Neural progenitor cell (in vitro differentiated cells): ENCODE results near the gene ADAMTSL5. TPM values are rescaled to one million over a fixed set of nuclear protein-coding genes. Genes with fewer than 3 reads are reported as not detected.
"Not testable (repeated sequence)": the region's sequence is repeated elsewhere in the genome, so short reads cannot be mapped to it uniquely, and the experiment has no call there.

Experiments used
- DNase-seq: peaks from one replicate; pipeline ENCODE4 v3.0.0-alpha.2; 2016; ENCODE audit warnings: low spot score
- H2AFZ ChIP-seq: fragments of 200-600 bp; sonication (generic); replicated peaks from 2 replicates; pipeline ENCODE4 v1.6.1; 2016; ENCODE audit warnings: antibody characterized with exemption
- H3F3A ChIP-seq: fragments of 200-600 bp; sonication (generic); 2 replicates; pipeline ENCODE4 v1.6.1; 2016; ENCODE audit warnings: antibody characterized with exemption, low read depth
- H3K27ac ChIP-seq: fragments of 200-600 bp; sonication (generic); 2 replicates; pipeline ENCODE4 v1.5.1; 2016; ENCODE audit warnings: mild to moderate bottlenecking
- H3K27me3 ChIP-seq: fragments of 200-600 bp; sonication (generic); 2 replicates; pipeline ENCODE4 v1.6.1; 2016; ENCODE audit warnings: mild to moderate bottlenecking, moderate library complexity
- H3K36me3 ChIP-seq: fragments of 200-600 bp; sonication (generic); 2 replicates; pipeline ENCODE4 v1.5.1; 2016
- H3K4me1 ChIP-seq: fragments of 200-600 bp; sonication (generic); 2 replicates; pipeline ENCODE4 v1.6.1; 2016; ENCODE audit warnings: mixed run types
- H3K4me2 ChIP-seq: fragments of 200-600 bp; sonication (generic); 2 replicates; pipeline ENCODE4 v1.6.1; 2016
- H3K4me3 ChIP-seq: fragments of 200-600 bp; sonication (generic); 2 replicates; pipeline ENCODE4 v1.5.1; 2016
- H3K79me2 ChIP-seq: fragments of 200-600 bp; sonication (generic); 2 replicates; pipeline ENCODE4 v1.6.1; 2016; ENCODE audit warnings: low read depth
- H3K9ac ChIP-seq: fragments of 200-600 bp; sonication (generic); 2 replicates; pipeline ENCODE4 v1.6.1; 2016
- H3K9me3 ChIP-seq: fragments of 200-600 bp; sonication (generic); 2 replicates; pipeline ENCODE4 v1.5.1; 2016; ENCODE audit warnings: low read depth
- H4K20me1 ChIP-seq: fragments of 200-600 bp; sonication (generic); 2 replicates; pipeline ENCODE4 v1.6.1; 2016; ENCODE audit warnings: low read depth
- H3K27ac Mint-ChIP-seq: 3 replicates; pipeline ENCODE4 v1.8.0; 2021; ENCODE audit warnings: mixed read lengths
- H3K27me3 Mint-ChIP-seq: 2 replicates; pipeline ENCODE4 v1.8.0; 2022; ENCODE audit warnings: low read depth, mild to moderate bottlenecking, inconsistent platforms, moderate library complexity, mixed read lengths; ENCODE audit not compliant: insufficient read depth
- H3K36me3 Mint-ChIP-seq: 3 replicates; pipeline ENCODE4 v1.8.0; 2021; ENCODE audit warnings: mixed read lengths
- H3K4me1 Mint-ChIP-seq: 3 replicates; pipeline ENCODE4 v1.8.0; 2021; ENCODE audit warnings: mixed read lengths
- H3K4me3 Mint-ChIP-seq: 3 replicates; pipeline ENCODE4 v1.8.0; 2021; ENCODE audit warnings: mild to moderate bottlenecking, moderate library complexity, mixed read lengths
- H3K9me3 Mint-ChIP-seq: 3 replicates; pipeline ENCODE4 v1.8.0; 2020; ENCODE audit warnings: mixed read lengths
- CTCF ChIP-seq: fragments of 200-600 bp; sonication (generic); IDR thresholded peaks from 2 replicates; pipeline ENCODE4 v1.5.1; 2017; ENCODE audit warnings: antibody characterized with exemption, mild to moderate bottlenecking
- EZH2 ChIP-seq: fragments of 200-600 bp; sonication (generic); IDR thresholded peaks from 2 replicates; pipeline ENCODE4 v1.6.1; 2017; ENCODE audit warnings: antibody characterized with exemption, mild to moderate bottlenecking, moderate library complexity
- EZH2phosphoT487 ChIP-seq: fragments of 200-600 bp; sonication (generic); IDR thresholded peaks from 2 replicates; pipeline ENCODE4 v1.6.1; 2017; ENCODE audit warnings: antibody characterized with exemption
- total RNA-seq: library from RNA; depleted of rRNA; stranded (reverse); fragments of >200 nt; gene quantifications from 2 replicates; pipeline ENCODE4 v1.2.3, GENCODE V29; 2015; ENCODE audit warnings: low replicate concordance

ADAMTSL5 gene
- total RNA-seq, 1 donor from 2014 or later: 0.13 TPM

GRCh38 chr19:1534972-1535371 lies 22.2 kb upstream of the ADAMTSL5 start:
- Histone ChIP-seq H4K20me1 (no peaks in the 10 kb centered on the region), H3K36me3 (no peaks in the 10 kb centered on the region), H3K4me2 (no peak overlapping the region), H3F3A (no peaks in the 10 kb centered on the region), H3K27ac (no peak overlapping the region), H3K4me3 (no peak overlapping the region), H3K9me3 (no peaks in the 10 kb centered on the region), H3K9ac (no peak overlapping the region), H3K27me3 (no peaks in the 10 kb centered on the region), H3K79me2 (no peaks in the 10 kb centered on the region), H2AFZ (no peak overlapping the region), H3K4me1 (no peaks in the 10 kb centered on the region)
- H3K4me3 Mint-ChIP-seq: no peak overlapping the region
- no peak for TF ChIP-seq CTCF
- TF ChIP-seq EZH2phosphoT487: no peak
- TF ChIP-seq EZH2: no peak
- no peaks in the 10 kb centered on the region for H3K36me3 Mint-ChIP-seq
- H3K9me3 Mint-ChIP-seq: no peaks in the 10 kb centered on the region
- peaks cover 2% of the 10 kb centered on the region for H3K27me3 Mint-ChIP-seq
- DNase-seq: no peak
- no peak overlapping the region for H3K27ac Mint-ChIP-seq
- H3K4me1 Mint-ChIP-seq: no peaks in the 10 kb centered on the region

- TF ChIP-seq CTCF: no peak
- TF ChIP-seq EZH2: no peak
- no peak for TF ChIP-seq EZH2phosphoT487
- Histone ChIP-seq H3K36me3 (no peaks in the 10 kb centered on the region), H3K4me2 (no peak overlapping the region), H3K9me3 (no peaks in the 10 kb centered on the region), H3K27ac (no peak overlapping the region), H3K79me2 (no peaks in the 10 kb centered on the region), H3K9ac (no peak overlapping the region), H3K4me3 (no peak overlapping the region), H3K27me3 (no peaks in the 10 kb centered on the region), H3K4me1 (no peaks in the 10 kb centered on the region), H4K20me1 (no peaks in the 10 kb centered on the region), H2AFZ (no peak overlapping the region), H3F3A (no peaks in the 10 kb centered on the region)
- Mint-ChIP-seq H3K27ac (peak overlapping the region; percentile 87), H3K9me3 (no peaks in the 10 kb centered on the region), H3K4me3 (no peak overlapping the region), H3K4me1 (no peaks in the 10 kb centered on the region), H3K36me3 (no peaks in the 10 kb centered on the region), H3K27me3 (peaks cover 2% of the 10 kb centered on the region)
- no peak for DNase-seq
Observed at GRCh38 chr19:1533510-1534150, 20.8 kb upstream of the ADAMTSL5 start.

GRCh38 chr19:1532003-1532402 lies 19.2 kb upstream of the ADAMTSL5 start:
- TF ChIP-seq EZH2: no peak
- Histone ChIP-seq H3K4me2 (no peak overlapping the region), H3K27me3 (peaks cover 9% of the 10 kb centered on the region), H3K4me1 (no peaks in the 10 kb centered on the region), H3K79me2 (no peaks in the 10 kb centered on the region), H3F3A (no peaks in the 10 kb centered on the region), H3K4me3 (no peak overlapping the region), H2AFZ (no peak overlapping the region), H4K20me1 (no peaks in the 10 kb centered on the region), H3K9me3 (no peaks in the 10 kb centered on the region), H3K36me3 (no peaks in the 10 kb centered on the region), H3K27ac (no peak overlapping the region), H3K9ac (no peak overlapping the region)
- no peak for DNase-seq
- Mint-ChIP-seq H3K4me3 (no peak overlapping the region), H3K27me3 (peaks cover 2% of the 10 kb centered on the region), H3K9me3 (no peaks in the 10 kb centered on the region), H3K27ac (no peak overlapping the region), H3K36me3 (no peaks in the 10 kb centered on the region), H3K4me1 (no peaks in the 10 kb centered on the region)

GRCh38 chr19:1531587-1531986 lies 18.8 kb upstream of the ADAMTSL5 start:
- no peak overlapping the region for H3K27ac Mint-ChIP-seq
- no peaks in the 10 kb centered on the region for H3K79me2 ChIP-seq
- H3K4me3 Mint-ChIP-seq: no peak overlapping the region
- no peaks in the 10 kb centered on the region for H3K9me3 Mint-ChIP-seq
- H3K4me3 ChIP-seq: no peak overlapping the region
- H3K9me3 ChIP-seq: no peaks in the 10 kb centered on the region
- H3K4me1 ChIP-seq: no peaks in the 10 kb centered on the region
- no peaks in the 10 kb centered on the region for H4K20me1 ChIP-seq
- no peak for TF ChIP-seq CTCF
- no peak for TF ChIP-seq EZH2phosphoT487
- TF ChIP-seq EZH2: no peak
- H3K36me3 Mint-ChIP-seq: no peaks in the 10 kb centered on the region
- H2AFZ ChIP-seq: no peak overlapping the region
- H3K36me3 ChIP-seq: no peaks in the 10 kb centered on the region
- no peaks in the 10 kb centered on the region for H3K4me1 Mint-ChIP-seq
- H3K27me3 Mint-ChIP-seq: peaks cover 2% of the 10 kb centered on the region
- no peaks in the 10 kb centered on the region for H3F3A ChIP-seq
- no peak overlapping the region for H3K27ac ChIP-seq
- H3K27me3 ChIP-seq: peaks cover 13% of the 10 kb centered on the region
- DNase-seq: no peak
- H3K4me2 ChIP-seq: no peak overlapping the region
- H3K9ac ChIP-seq: no peak overlapping the region

- not testable (repeated sequence) for H3K4me3 ChIP-seq, H3K27ac Mint-ChIP-seq
Observed at GRCh38 chr19:1530856-1531255, 18.0 kb upstream of the ADAMTSL5 start.

More at GRCh38 chr19:1530856-1531255, 18.0 kb upstream of the ADAMTSL5 start:
- H3K4me2 ChIP-seq, H3K9me3 ChIP-seq, H3K9ac ChIP-seq, H3K79me2 ChIP-seq, H3K36me3 Mint-ChIP-seq, H3K4me1 ChIP-seq, H3K27ac ChIP-seq, H3F3A ChIP-seq, H3K9me3 Mint-ChIP-seq, H3K27me3 Mint-ChIP-seq, H4K20me1 ChIP-seq, H3K4me1 Mint-ChIP-seq, H3K4me3 Mint-ChIP-seq, DNase-seq, H3K36me3 ChIP-seq, H2AFZ ChIP-seq: not testable (repeated sequence)
- H3K27me3 ChIP-seq: peaks cover 21% of the 10 kb centered on the region
